ENCODE results near the gene SLC6A11.

The SLC6A11 gene

DNA sequence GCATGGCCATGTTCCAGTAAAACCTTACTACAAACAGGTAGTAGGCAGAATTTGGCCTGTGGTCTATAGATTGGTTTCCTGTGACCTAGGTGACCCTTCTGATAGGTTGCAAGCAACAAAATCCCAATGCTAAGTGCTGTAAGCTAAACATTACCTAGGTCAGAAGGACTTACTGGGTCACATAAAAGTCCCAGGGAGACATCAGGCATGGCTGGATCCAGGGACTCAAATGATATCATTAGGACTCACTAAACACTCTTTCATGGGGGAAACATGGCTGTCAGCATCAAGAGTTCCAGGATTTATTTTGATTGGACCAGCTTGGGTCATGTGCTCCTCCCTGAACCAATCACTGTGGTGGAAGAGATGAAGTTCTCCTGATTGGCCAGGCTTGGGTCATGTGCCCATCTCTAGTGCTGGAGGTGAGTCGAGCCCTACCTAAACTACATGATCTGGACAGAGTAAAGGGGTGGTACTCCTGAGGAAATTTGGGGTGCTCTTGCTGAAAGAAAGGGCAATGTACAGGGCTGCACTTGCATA lies 159.7 kb downstream of the SLC6A11 start:
- no peak for ATAC-seq (ENCODE audit: low read depth)

GRCh38 chr3:10976770-10977169 lies 160.7 kb downstream of the SLC6A11 start:
- Histone ChIP-seq H3K4me3 (ENCODE audit: severe bottlenecking) (no peak overlapping the region), H3K27me3 (ENCODE audit: insufficient read depth, poor library complexity, severe bottlenecking) (peaks cover 10% of the 10 kb centered on the region), H3K4me1 (ENCODE audit: insufficient read depth, poor library complexity, severe bottlenecking) (no peaks in the 10 kb centered on the region), H3K9me3 (ENCODE audit: severe bottlenecking) (no peaks in the 10 kb centered on the region), H3K27ac (ENCODE audit: poor library complexity, severe bottlenecking) (no peak overlapping the region), H3K36me3 (ENCODE audit: low read depth) (no peaks in the 10 kb centered on the region)
- no peak for DNase-seq (ENCODE audit: low spot score)
- ATAC-seq (ENCODE audit: low read depth) = no peak
- TF ChIP-seq CTCF (IDR thresholded peaks at IDR 0.05; ENCODE audit: poor library complexity, severe bottlenecking) = no peak

More for the DNA sequence above, 159.7 kb downstream of the SLC6A11 start:
- H3K27me3 ChIP-seq (ENCODE audit: insufficient read depth, poor library complexity, severe bottlenecking) = peaks cover under 1% of the 10 kb centered on the region
- no peaks in the 10 kb centered on the region for H3K9me3 ChIP-seq (ENCODE audit: severe bottlenecking)
- no peaks in the 10 kb centered on the region for H3K36me3 ChIP-seq (ENCODE audit: low read depth)
- no peaks in the 10 kb centered on the region for H3K4me1 ChIP-seq (ENCODE audit: insufficient read depth, poor library complexity, severe bottlenecking)
- TF ChIP-seq CTCF (IDR thresholded peaks at IDR 0.05; ENCODE audit: poor library complexity, severe bottlenecking) = no peak
- H3K4me3 ChIP-seq (ENCODE audit: severe bottlenecking) = no peak overlapping the region
- no peak overlapping the region for H3K27ac ChIP-seq (ENCODE audit: poor library complexity, severe bottlenecking)
- no peak for DNase-seq (ENCODE audit: low spot score)

- Histone ChIP-seq H3K4me1 (ENCODE audit: insufficient read depth, poor library complexity, severe bottlenecking) (peaks cover under 1% of the 10 kb centered on the region), H3K36me3 (ENCODE audit: low read depth) (no peaks in the 10 kb centered on the region), H3K27ac (ENCODE audit: poor library complexity, severe bottlenecking) (no peak overlapping the region), H3K4me3 (ENCODE audit: severe bottlenecking) (no peak overlapping the region), H3K9me3 (ENCODE audit: severe bottlenecking) (no peaks in the 10 kb centered on the region), H3K27me3 (ENCODE audit: insufficient read depth, poor library complexity, severe bottlenecking) (peaks cover 13% of the 10 kb centered on the region)
- no peak for ATAC-seq (ENCODE audit: low read depth)
- DNase-seq (ENCODE audit: low spot score) = no peak
- no peak for TF ChIP-seq CTCF (IDR thresholded peaks at IDR 0.05; ENCODE audit: poor library complexity, severe bottlenecking)
These were observed 162.0 kb downstream of the SLC6A11 start for GRCh38 chr3:10977892-10978510.

- H3K4me1 ChIP-seq (ENCODE audit: insufficient read depth, poor library complexity, severe bottlenecking) = peaks cover 2% of the 10 kb centered on the region
- TF ChIP-seq CTCF (IDR thresholded peaks at IDR 0.05; ENCODE audit: poor library complexity, severe bottlenecking) = no peak
These were observed 162.9 kb downstream of the SLC6A11 start for GRCh38 chr3:10978956-10979355.

DNA sequence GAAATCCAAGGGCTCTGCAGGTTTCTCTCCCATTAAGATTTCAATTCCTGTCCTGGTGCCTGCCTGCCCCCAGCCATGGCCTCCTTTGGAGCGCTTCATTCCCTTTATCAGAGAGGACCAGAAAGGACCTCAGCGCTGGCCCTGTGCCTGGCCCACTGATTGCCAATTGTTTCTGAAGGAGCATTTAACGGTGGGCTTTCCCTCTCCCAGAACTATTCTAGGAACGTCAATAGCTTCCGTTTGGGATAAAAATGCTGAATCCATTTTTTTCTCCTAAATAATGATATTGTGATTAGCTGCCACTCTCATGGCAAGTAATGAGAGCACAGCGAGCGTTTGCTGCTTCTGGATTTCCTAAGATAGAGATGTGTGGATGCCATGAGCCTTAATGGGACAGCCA lies 164.3 kb downstream of the SLC6A11 start:
- H3K27ac ChIP-seq (ENCODE audit: poor library complexity, severe bottlenecking) = no peak overlapping the region
- no peak for DNase-seq (ENCODE audit: low spot score)
- no peak overlapping the region for H3K4me3 ChIP-seq (ENCODE audit: severe bottlenecking)
- no peak for TF ChIP-seq CTCF (IDR thresholded peaks at IDR 0.05; ENCODE audit: poor library complexity, severe bottlenecking)
- peaks cover 2% of the 10 kb centered on the region for H3K4me1 ChIP-seq (ENCODE audit: insufficient read depth, poor library complexity, severe bottlenecking)
- peaks cover 19% of the 10 kb centered on the region for H3K27me3 ChIP-seq (ENCODE audit: insufficient read depth, poor library complexity, severe bottlenecking)
- H3K9me3 ChIP-seq (ENCODE audit: severe bottlenecking) = no peaks in the 10 kb centered on the region
- H3K36me3 ChIP-seq (ENCODE audit: low read depth) = no peaks in the 10 kb centered on the region
- no peak for ATAC-seq (ENCODE audit: low read depth)

More at GRCh38 chr3:10978956-10979355, 162.9 kb downstream of the SLC6A11 start:
- Histone ChIP-seq H3K27ac (ENCODE audit: poor library complexity, severe bottlenecking) (no peak overlapping the region), H3K36me3 (ENCODE audit: low read depth) (no peaks in the 10 kb centered on the region), H3K4me3 (ENCODE audit: severe bottlenecking) (no peak overlapping the region), H3K27me3 (ENCODE audit: insufficient read depth, poor library complexity, severe bottlenecking) (peaks cover 13% of the 10 kb centered on the region), H3K9me3 (ENCODE audit: severe bottlenecking) (no peaks in the 10 kb centered on the region)
- DNase-seq (ENCODE audit: low spot score) (no peak), ATAC-seq (ENCODE audit: low read depth) (no peak)

Measured in RWPE2 (cell line).